ENCODE results near the gene RBMS1. TPM values are rescaled to one million over a fixed set of nuclear protein-coding genes. Genes with fewer than 3 reads are reported as not detected.
A peak's percentile ranks its signal among the peaks of the same experiment; 100 is the strongest.

Gene RBMS1
- total RNA-seq, 1 donor from 2014 or later: 148 TPM

- Histone ChIP-seq H3K4me1 (ENCODE audit: insufficient read depth, low read length) (peaks cover 61% of the 10 kb centered on the region), H3K36me3 (ENCODE audit: insufficient read depth, low read length) (no peaks in the 10 kb centered on the region), H3K27me3 (ENCODE audit: insufficient read depth, low read length) (no peaks in the 10 kb centered on the region), H3K79me2 (ENCODE audit: insufficient read depth, low read length) (peaks cover 97% of the 10 kb centered on the region), H4K20me1 (ENCODE audit: insufficient read depth, low read length) (peaks cover 56% of the 10 kb centered on the region), H3K4me2 (ENCODE audit: low read length) (peak overlapping the region; percentile 50), H3K9me3 (ENCODE audit: insufficient read depth, low read depth, low read length) (no peaks in the 10 kb centered on the region), H3K27ac (ENCODE audit: low read depth, low read length) (peak overlapping the region; percentile 68), H3K9ac (ENCODE audit: low read length) (peak overlapping the region; percentile 57), H3K4me3 (ENCODE audit: insufficient read depth, low read depth, low read length) (no peak overlapping the region), H2AFZ (ENCODE audit: low read depth, low read length) (no peak overlapping the region)
- FAIRE-seq: peak; percentile 76
- Mint-ChIP-seq H3K9me3 (ENCODE audit: unreplicated experiment) (no peaks in the 10 kb centered on the region), H3K4me1 (ENCODE audit: low read depth, unreplicated experiment) (peaks cover 72% of the 10 kb centered on the region), H3K27me3 (ENCODE audit: low read depth, unreplicated experiment) (no peaks in the 10 kb centered on the region), H3K27ac (ENCODE audit: unreplicated experiment) (peak overlapping the region; percentile 49), H3K36me3 (ENCODE audit: low read depth, unreplicated experiment) (peaks cover 2% of the 10 kb centered on the region), H3K4me3 (ENCODE audit: unreplicated experiment) (peak overlapping the region; percentile 29)
- peak; percentile 91 for DNase-seq (ENCODE audit: low read depth)
- no peak for TF ChIP-seq EZH2 (IDR thresholded peaks at IDR 0.05; ENCODE audit: insufficient read depth, low read length)
- TF ChIP-seq, protein P1, sequence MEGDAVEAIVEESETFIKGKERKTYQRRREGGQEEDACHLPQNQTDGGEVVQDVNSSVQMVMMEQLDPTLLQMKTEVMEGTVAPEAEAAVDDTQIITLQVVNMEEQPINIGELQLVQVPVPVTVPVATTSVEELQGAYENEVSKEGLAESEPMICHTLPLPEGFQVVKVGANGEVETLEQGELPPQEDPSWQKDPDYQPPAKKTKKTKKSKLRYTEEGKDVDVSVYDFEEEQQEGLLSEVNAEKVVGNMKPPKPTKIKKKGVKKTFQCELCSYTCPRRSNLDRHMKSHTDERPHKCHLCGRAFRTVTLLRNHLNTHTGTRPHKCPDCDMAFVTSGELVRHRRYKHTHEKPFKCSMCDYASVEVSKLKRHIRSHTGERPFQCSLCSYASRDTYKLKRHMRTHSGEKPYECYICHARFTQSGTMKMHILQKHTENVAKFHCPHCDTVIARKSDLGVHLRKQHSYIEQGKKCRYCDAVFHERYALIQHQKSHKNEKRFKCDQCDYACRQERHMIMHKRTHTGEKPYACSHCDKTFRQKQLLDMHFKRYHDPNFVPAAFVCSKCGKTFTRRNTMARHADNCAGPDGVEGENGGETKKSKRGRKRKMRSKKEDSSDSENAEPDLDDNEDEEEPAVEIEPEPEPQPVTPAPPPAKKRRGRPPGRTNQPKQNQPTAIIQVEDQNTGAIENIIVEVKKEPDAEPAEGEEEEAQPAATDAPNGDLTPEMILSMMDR (IDR thresholded peaks at IDR 0.05; ENCODE audit: insufficient read depth, low read depth, low read length): no peak
These were observed 102.8 kb downstream of the RBMS1 start for GRCh38 chr2:160390544-160391455.

DNA sequence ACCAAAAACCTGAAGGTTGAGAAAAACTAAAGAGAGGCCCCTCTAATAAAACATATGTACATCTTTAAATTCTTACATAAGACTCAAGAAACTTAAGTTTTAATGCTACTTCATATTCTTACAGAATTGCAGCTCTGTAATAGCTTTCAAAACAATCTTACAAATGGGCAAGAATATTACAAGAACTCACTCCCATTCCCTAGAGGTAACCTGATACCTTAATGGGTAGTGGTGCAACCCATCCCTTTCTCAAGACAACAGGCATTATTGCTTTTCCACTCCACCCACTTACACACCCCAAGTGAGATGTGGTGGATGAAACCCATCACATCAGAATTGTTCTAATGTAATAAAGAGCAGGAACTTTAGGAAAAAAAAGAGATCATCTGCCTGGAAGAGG is 103.7 kb downstream of the RBMS1 start:
- Mint-ChIP-seq H3K27ac (ENCODE audit: unreplicated experiment) (peak overlapping the region; percentile 31), H3K9me3 (ENCODE audit: unreplicated experiment) (no peaks in the 10 kb centered on the region), H3K4me1 (ENCODE audit: low read depth, unreplicated experiment) (peaks cover 75% of the 10 kb centered on the region), H3K36me3 (ENCODE audit: low read depth, unreplicated experiment) (peaks cover 3% of the 10 kb centered on the region), H3K4me3 (ENCODE audit: unreplicated experiment) (peak overlapping the region; percentile 4), H3K27me3 (ENCODE audit: low read depth, unreplicated experiment) (no peaks in the 10 kb centered on the region)
- Histone ChIP-seq H3K4me2 (ENCODE audit: low read length) (peak overlapping the region; percentile 50), H3K4me1 (ENCODE audit: insufficient read depth, low read length) (peaks cover 61% of the 10 kb centered on the region), H3K4me3 (ENCODE audit: insufficient read depth, low read depth, low read length) (no peak overlapping the region), H3K79me2 (ENCODE audit: insufficient read depth, low read length) (peaks cover 99% of the 10 kb centered on the region), H4K20me1 (ENCODE audit: insufficient read depth, low read length) (peaks cover 63% of the 10 kb centered on the region), H3K27me3 (ENCODE audit: insufficient read depth, low read length) (no peaks in the 10 kb centered on the region), H2AFZ (ENCODE audit: low read depth, low read length) (no peak overlapping the region), H3K27ac (ENCODE audit: low read depth, low read length) (peak overlapping the region; percentile 68), H3K36me3 (ENCODE audit: insufficient read depth, low read length) (no peaks in the 10 kb centered on the region), H3K9me3 (ENCODE audit: insufficient read depth, low read depth, low read length) (no peaks in the 10 kb centered on the region), H3K9ac (ENCODE audit: low read length) (peak overlapping the region; percentile 5)
- TF ChIP-seq EZH2 (IDR thresholded peaks at IDR 0.05; ENCODE audit: insufficient read depth, low read length): no peak
- TF ChIP-seq, protein P1 (IDR thresholded peaks at IDR 0.05; ENCODE audit: insufficient read depth, low read depth, low read length): no peak
- no peak for FAIRE-seq
- peak; percentile 56 for DNase-seq (ENCODE audit: low read depth)
